Activated CD4-positive, alpha-beta T cell treated with anti-CD3 and anti-CD28 coated beads, Interleukin-2, amount 10 ng/mL, durations not matched to agents 7 days and 5 days (primary cell): ENCODE results near the gene ASIC4. TPM values are rescaled to one million over a fixed set of nuclear protein-coding genes. Genes with fewer than 3 reads are reported as not detected.
A peak's percentile ranks its signal among the peaks of the same experiment; 100 is the strongest.

Experiments
- CTCF ChIA-PET: fragments of 350-600 bp; sonication (Branson Sonifier 250); formaldehyde crosslinking; loops from one replicate; lab custom pipeline; 2021; ENCODE audit warnings: antibody characterized with exemption; lab: Charles Lee
- POLR2A ChIA-PET: fragments of 350-600 bp; sonication (Branson Sonifier 250); formaldehyde crosslinking; loops from one replicate; lab custom pipeline; 2021; ENCODE audit warnings: antibody characterized with exemption; lab: Charles Lee
- DNase-seq: peaks from one replicate; pipeline ENCODE4 v3.0.0-alpha.2; 2020
- H3K27ac Mint-ChIP-seq: one replicate; pipeline ENCODE4 v1.8.0; 2021; ENCODE audit warnings: mild to moderate bottlenecking, moderate library complexity, mixed read lengths
- H3K27me3 Mint-ChIP-seq: one replicate; pipeline ENCODE4 v1.8.0; 2021; ENCODE audit warnings: mixed read lengths
- H3K36me3 Mint-ChIP-seq: one replicate; pipeline ENCODE4 v1.8.0; 2021; ENCODE audit warnings: low read depth, mixed read lengths
- H3K4me1 Mint-ChIP-seq: one replicate; pipeline ENCODE4 v1.8.0; 2021; ENCODE audit warnings: mixed read lengths
- H3K4me3 Mint-ChIP-seq: one replicate; pipeline ENCODE4 v1.8.0; 2021; ENCODE audit warnings: mild to moderate bottlenecking, moderate library complexity, mixed read lengths
- H3K9me3 Mint-ChIP-seq: one replicate; pipeline ENCODE4 v1.8.0; 2021; ENCODE audit warnings: mixed read lengths
- total RNA-seq, 2 experiments: library from RNA; stranded (reverse); gene quantifications; one replicate each; pipeline ENCODE4 v1.2.3, GENCODE V29; 2021

The ASIC4 gene
- total RNA-seq, 2 experiments from 2014 or later = not detected

GRCh38 chr2:219494952-219495530 is 19.2 kb upstream of the ASIC4 start:
- H3K9me3 Mint-ChIP-seq = no peaks in the 10 kb centered on the region
- DNase-seq = no peak
- no peak overlapping the region for H3K27ac Mint-ChIP-seq
- H3K4me3 Mint-ChIP-seq = no peak overlapping the region
- H3K36me3 Mint-ChIP-seq = no peaks in the 10 kb centered on the region
- CTCF ChIA-PET = interaction anchor here (0.8 to 7.0 kb wide), 12 partner anchors 9 to 200 kb away, joined by 3 to 58 read pairs (median 5); partner anchors contain the start of genes CHPF and TMEM198
- POLR2A ChIA-PET = no interaction called here
- H3K4me1 Mint-ChIP-seq = peaks cover 23% of the 10 kb centered on the region
- H3K27me3 Mint-ChIP-seq = peaks cover 50% of the 10 kb centered on the region

- peak; percentile 64 for DNase-seq
- Mint-ChIP-seq H3K4me3 (no peak overlapping the region), H3K4me1 (peaks cover 29% of the 10 kb centered on the region), H3K36me3 (no peaks in the 10 kb centered on the region), H3K27me3 (peaks cover 50% of the 10 kb centered on the region), H3K27ac (no peak overlapping the region), H3K9me3 (no peaks in the 10 kb centered on the region)
- CTCF ChIA-PET = interaction anchor here (0.8 to 7.0 kb wide), 12 partner anchors 8 to 201 kb away, joined by 3 to 58 read pairs (median 5); partner anchors contain the start of genes CHPF and TMEM198
- POLR2A ChIA-PET = no interaction called here
Observed at GRCh38 chr2:219495531-219496122, 18.7 kb upstream of the ASIC4 start.

GRCh38 chr2:219496247-219496824 is 17.9 kb upstream of the ASIC4 start:
- H3K9me3 Mint-ChIP-seq = no peaks in the 10 kb centered on the region
- ChIA-PET CTCF (interaction anchor here (1.0 to 7.0 kb wide), 13 partner anchors 9 to 201 kb away, joined by 3 to 58 read pairs (median 5); partner anchors contain the start of genes CHPF and TMEM198), POLR2A (no interaction called here)
- H3K4me3 Mint-ChIP-seq = no peak overlapping the region
- no peaks in the 10 kb centered on the region for H3K36me3 Mint-ChIP-seq
- H3K27me3 Mint-ChIP-seq = peaks cover 50% of the 10 kb centered on the region
- DNase-seq = no peak
- no peak overlapping the region for H3K27ac Mint-ChIP-seq
- H3K4me1 Mint-ChIP-seq = peaks cover 33% of the 10 kb centered on the region

DNA sequence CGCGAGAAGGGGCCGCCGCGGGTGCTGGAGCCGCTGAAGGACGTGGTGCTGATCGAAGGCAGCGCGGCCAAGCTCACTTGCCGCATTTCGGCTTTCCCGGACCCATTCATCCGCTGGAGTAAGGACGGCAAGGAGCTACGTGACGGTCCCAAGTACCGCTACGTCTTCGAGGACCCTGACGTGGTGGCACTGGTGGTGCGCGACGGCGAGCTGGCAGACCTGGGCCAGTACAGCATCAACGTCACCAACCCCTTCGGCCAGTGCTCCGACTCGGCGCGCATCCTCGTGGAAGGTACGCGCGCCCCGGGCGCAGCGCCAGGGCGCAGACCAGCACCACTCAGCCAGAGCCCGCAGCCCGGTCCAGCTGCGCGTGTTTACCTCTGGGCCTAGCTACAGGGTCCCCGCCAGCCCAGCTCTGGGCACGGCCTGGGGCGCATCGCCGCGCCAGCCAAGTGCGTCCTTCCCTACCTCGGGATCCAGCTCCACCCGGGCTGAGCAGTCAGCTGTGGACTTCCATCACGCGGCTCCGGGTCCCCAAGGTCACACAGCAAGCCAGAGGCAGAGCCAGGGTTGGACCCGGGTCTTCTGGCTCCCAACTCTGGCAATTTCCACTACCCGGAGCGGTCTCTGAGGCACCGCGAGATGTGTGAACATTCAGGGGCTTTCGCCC is 17.3 kb upstream of the ASIC4 start:
- peaks cover 35% of the 10 kb centered on the region for H3K4me1 Mint-ChIP-seq
- DNase-seq = no peak
- no peaks in the 10 kb centered on the region for H3K36me3 Mint-ChIP-seq
- ChIA-PET POLR2A (no interaction called here), CTCF (interaction anchor here (0.6 to 7.0 kb wide), 11 partner anchors 8 to 244 kb away, joined by 3 to 58 read pairs (median 4); partner anchors contain the start of genes CHPF, TMEM198 and TUBA4B)
- H3K9me3 Mint-ChIP-seq = no peaks in the 10 kb centered on the region
- peak overlapping the region; percentile 85 for H3K4me3 Mint-ChIP-seq
- H3K27ac Mint-ChIP-seq = no peak overlapping the region
- H3K27me3 Mint-ChIP-seq = peaks cover 50% of the 10 kb centered on the region

DNA sequence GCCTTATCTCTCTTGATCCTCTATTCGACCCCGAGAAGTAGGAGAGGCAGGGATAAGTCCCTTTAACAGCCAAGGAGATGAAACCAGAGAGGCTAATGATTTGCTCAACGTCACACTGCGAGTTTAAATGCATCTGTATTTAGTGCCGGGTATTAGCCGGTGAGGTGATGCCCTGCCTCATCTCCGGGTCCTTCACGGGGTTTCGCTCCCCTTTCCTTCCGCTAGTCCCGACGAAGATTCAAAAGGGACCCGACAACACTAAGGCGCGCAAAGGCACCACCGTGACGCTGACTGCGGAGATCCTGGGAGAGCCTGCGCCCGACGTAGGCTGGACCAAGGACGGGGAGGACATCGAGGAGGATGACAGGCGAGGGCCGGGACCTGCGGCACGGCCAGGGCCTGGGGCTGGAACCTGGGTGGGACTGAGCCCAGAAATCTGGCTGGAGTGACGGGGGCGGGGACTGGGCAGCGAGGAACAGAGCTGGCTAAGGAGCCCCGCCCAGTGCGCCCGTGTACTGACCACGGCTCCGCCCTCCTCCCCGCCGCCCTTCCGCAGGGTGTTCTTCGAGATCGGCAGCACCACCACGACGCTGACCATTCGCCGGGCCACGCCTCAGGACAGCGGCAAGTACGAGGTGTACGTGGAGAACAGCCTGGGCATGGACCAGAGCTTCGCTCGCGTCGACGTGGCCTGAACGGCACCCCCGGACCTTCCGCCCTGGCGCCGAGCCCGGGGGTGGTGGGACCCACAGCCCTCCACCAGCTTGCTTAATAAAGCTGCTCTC is 16.6 kb upstream of the ASIC4 start:
- POLR2A ChIA-PET = no interaction called here
- no peak overlapping the region for H3K27ac Mint-ChIP-seq
- CTCF ChIA-PET = interaction anchor here (0.9 to 7.0 kb wide), 11 partner anchors 12 to 203 kb away, joined by 3 to 58 read pairs (median 4); partner anchors contain the start of genes CHPF and TMEM198
- peaks cover 46% of the 10 kb centered on the region for H3K27me3 Mint-ChIP-seq
- no peaks in the 10 kb centered on the region for H3K36me3 Mint-ChIP-seq
- H3K4me1 Mint-ChIP-seq = peaks cover 35% of the 10 kb centered on the region
- DNase-seq = peak; percentile 34
- peak overlapping the region; percentile 85 for H3K4me3 Mint-ChIP-seq
- H3K9me3 Mint-ChIP-seq = no peaks in the 10 kb centered on the region

DNA sequence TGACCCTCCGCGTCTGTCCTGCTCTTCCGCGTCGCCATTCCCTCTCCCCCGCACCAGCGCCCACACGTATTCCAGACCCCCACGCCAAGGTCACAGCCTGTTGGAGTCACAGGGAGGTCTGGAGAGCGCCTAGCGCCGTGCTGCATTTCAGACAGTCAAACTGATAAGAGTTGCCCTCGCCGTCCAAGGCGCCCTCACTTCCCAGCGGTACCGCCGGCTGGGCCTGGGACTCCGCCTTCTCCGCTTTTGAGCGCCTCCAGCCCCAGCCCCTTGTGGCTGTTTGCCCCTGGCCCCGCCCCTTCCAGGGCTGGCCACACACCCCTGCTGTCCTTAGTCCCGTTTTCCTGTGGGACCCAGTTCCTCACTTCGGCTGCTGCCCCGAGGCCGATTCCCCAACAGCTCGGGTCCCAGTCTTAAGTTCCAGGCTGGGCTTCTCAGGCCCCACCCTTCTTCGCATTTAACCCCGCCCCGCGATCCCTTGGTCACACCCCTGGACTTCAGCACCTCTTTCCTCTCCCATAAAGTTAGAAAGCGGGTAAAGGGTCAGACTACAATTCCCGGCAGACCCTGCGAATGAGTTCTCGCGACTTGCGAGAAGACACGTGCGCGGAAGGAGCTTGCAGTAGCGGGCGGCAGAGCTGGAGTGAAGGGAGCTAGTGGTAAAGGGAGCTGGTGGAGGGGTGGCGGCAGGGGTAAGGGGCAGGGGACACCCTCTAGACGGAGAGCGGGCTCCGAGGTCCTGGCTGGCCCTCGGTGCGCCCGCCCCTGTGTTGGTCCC is 15.8 kb upstream of the ASIC4 start, which contains the start of gene GMPPA:
TSS of gene GMPPA (plus strand) at position 612 of the 778 bp plus-strand sequence. CDS start 1,085 bp downstream, outside the sequence.
- Mint-ChIP-seq H3K9me3 (no peaks in the 10 kb centered on the region), H3K27me3 (peaks cover 40% of the 10 kb centered on the region), H3K4me3 (peak within 1 kb of the TSS; percentile 85), H3K27ac (peak within 1 kb of the TSS; percentile 85), H3K4me1 (peaks cover 35% of the 10 kb centered on the region), H3K36me3 (no peaks in the 10 kb centered on the region)
- POLR2A ChIA-PET = interaction anchor here (0.6 kb wide), 1 partner anchor 490 kb away, joined by 6 read pairs; no protein-coding TSS in a partner anchor
- peak; percentile 97 for DNase-seq
- CTCF ChIA-PET = interaction anchor here (0.6 to 7.0 kb wide), 14 partner anchors 11 to 144 kb away, joined by 3 to 58 read pairs (median 4); partner anchors contain the start of genes CHPF and TMEM198

GRCh38 chr2:219499058-219499307 is 15.3 kb upstream of the ASIC4 start:
- POLR2A ChIA-PET = interaction anchor here (0.6 kb wide), 1 partner anchor 490 kb away, joined by 6 read pairs; no protein-coding TSS in a partner anchor
- H3K27me3 Mint-ChIP-seq = peaks cover 37% of the 10 kb centered on the region
- H3K4me1 Mint-ChIP-seq = peaks cover 35% of the 10 kb centered on the region
- CTCF ChIA-PET = interaction anchor here (0.6 to 7.0 kb wide), 12 partner anchors 11 to 144 kb away, joined by 3 to 58 read pairs (median 4); partner anchors contain the start of genes CHPF and TMEM198
- no peaks in the 10 kb centered on the region for H3K9me3 Mint-ChIP-seq
- H3K36me3 Mint-ChIP-seq = no peaks in the 10 kb centered on the region
- peak overlapping the region; percentile 85 for H3K4me3 Mint-ChIP-seq
- peak overlapping the region; percentile 85 for H3K27ac Mint-ChIP-seq
- DNase-seq = no peak

DNA sequence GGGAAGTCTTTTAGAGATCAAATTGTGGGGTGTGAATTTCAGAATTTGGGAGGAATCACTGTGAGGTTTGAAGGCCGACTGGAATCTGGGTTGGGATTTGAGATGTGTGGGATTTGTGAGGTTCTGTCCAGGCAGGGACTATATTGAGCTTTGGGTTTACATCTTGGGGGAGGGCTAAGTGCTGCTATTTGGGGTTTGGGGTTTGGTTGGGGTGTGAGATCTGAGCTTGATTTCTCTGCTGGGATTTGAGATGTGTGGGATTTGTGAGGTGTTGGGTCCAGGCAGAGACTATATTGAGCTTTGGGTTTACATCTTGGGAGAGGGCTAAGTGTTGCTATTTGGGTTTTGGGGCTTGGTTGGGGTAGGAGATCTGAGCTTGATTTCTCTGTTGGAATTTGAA is 14.7 kb upstream of the ASIC4 start:
- DNase-seq = no peak
- H3K4me1 Mint-ChIP-seq = peaks cover 35% of the 10 kb centered on the region
- CTCF ChIA-PET = interaction anchor here (1.0 to 7.0 kb wide), 7 partner anchors 10 to 106 kb away, joined by 3 to 58 read pairs (median 4); partner anchors contain the start of genes CHPF and TMEM198

GRCh38 chr2:219500135-219500534 is 14.1 kb upstream of the ASIC4 start:
- ChIA-PET POLR2A (no interaction called here), CTCF (interaction anchor here (1.0 to 7.0 kb wide), 4 partner anchors 9 to 42 kb away, joined by 3 to 58 read pairs (median 19); partner anchors contain the start of genes CHPF and TMEM198)
- H3K4me1 Mint-ChIP-seq = peaks cover 35% of the 10 kb centered on the region
- H3K9me3 Mint-ChIP-seq = no peaks in the 10 kb centered on the region
- DNase-seq = no peak
- peaks cover 26% of the 10 kb centered on the region for H3K27me3 Mint-ChIP-seq
- peaks cover 3% of the 10 kb centered on the region for H3K36me3 Mint-ChIP-seq
- H3K27ac Mint-ChIP-seq = no peak overlapping the region
- peak overlapping the region; percentile 85 for H3K4me3 Mint-ChIP-seq

More for the DNA sequence above, 14.7 kb upstream of the ASIC4 start:
- Mint-ChIP-seq H3K4me3 (peak overlapping the region; percentile 85), H3K9me3 (no peaks in the 10 kb centered on the region), H3K27ac (peak overlapping the region; percentile 85), H3K27me3 (peaks cover 32% of the 10 kb centered on the region), H3K36me3 (peaks cover 3% of the 10 kb centered on the region)
- POLR2A ChIA-PET = no interaction called here

- Mint-ChIP-seq H3K4me3 (no peak overlapping the region), H3K27ac (no peak overlapping the region), H3K36me3 (peaks cover 6% of the 10 kb centered on the region), H3K27me3 (peaks cover 11% of the 10 kb centered on the region), H3K9me3 (no peaks in the 10 kb centered on the region), H3K4me1 (peaks cover 33% of the 10 kb centered on the region)
- ChIA-PET CTCF (interaction anchor here (0.7 kb wide), 1 partner anchor 28 kb away, joined by 4 read pairs; no protein-coding TSS in a partner anchor), POLR2A (no interaction called here)
- DNase-seq = no peak
Observed at GRCh38 chr2:219501849-219502248, 12.4 kb upstream of the ASIC4 start.

DNA sequence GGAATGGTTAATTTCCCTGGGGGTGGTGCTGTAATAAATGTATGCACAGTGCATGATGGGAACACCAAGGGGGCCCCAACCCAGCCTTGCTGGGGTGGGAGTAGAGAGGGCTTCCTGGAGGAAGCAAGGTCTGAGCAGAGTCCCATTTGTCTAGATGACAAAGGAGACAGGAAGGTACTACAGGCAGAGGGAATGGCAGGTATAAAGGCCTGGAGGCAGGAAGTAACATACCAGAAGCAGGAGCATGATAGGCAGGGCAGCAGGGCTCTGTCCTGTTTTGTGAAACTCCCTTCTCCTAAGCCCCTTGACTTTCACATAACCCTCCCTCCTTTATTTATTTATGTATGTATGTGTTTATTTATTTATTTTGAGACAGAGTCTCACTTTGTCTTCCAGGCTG is 11.7 kb upstream of the ASIC4 start:
- Mint-ChIP-seq H3K36me3 (peaks cover 6% of the 10 kb centered on the region), H3K27ac (no peak overlapping the region), H3K27me3 (peaks cover 5% of the 10 kb centered on the region), H3K9me3 (no peaks in the 10 kb centered on the region), H3K4me3 (no peak overlapping the region), H3K4me1 (peaks cover 29% of the 10 kb centered on the region)
- POLR2A ChIA-PET = no interaction called here
- DNase-seq = no peak
- CTCF ChIA-PET = no interaction called here
